Heart left ventricle (tissue), 13 donors: Measurements from ENCODE around the gene KRTAP4-4.

Experiments
- CTCF ChIP-seq, 12 donors: fragments of 200-600 bp; sonication (generic) in 4 of 12; IDR thresholded peaks; one replicate each; pipeline versions ENCODE4 v1.5.0 to v1.8.0; 2018 to 2022; ENCODE audit warnings: antibody characterized with exemption in 12 of 12, mild to moderate bottlenecking in 5 of 12
- POLR2A ChIP-seq, 2 donors: fragments of 450-650 bp; IDR thresholded peaks; one replicate each; pipeline ENCODE4 v1.6.1; 2017; ENCODE audit warnings: antibody characterized with exemption in 2 of 2, mild to moderate bottlenecking in 2 of 2, moderate library complexity in 2 of 2
- donor health status: ischemic (EF 13 %, LVEDD 7.1; RV severe dilation, severe dysfunction).
- donor health status: DM: no; HTN: yes; CAD: no.
- donor health status: DM: no; HTN: no; CAD: no.
- donor health status: ischemic (EF 25% LVEDD 6.9; RV normal size, moderate dysfunction).
- donor health status: ischemic (EF 25% LVEDD 5.7; RV mildly dilated, moderate dysfunction).
- donor health status: ischemic (EF 35%, LVEDD 5.7; RV mildly dilated, moderate dysfunction).
- donor health status: nonischemic (EF 11% LVEDD 7.7; RV severe dilation, severe dysfunction).
- donor health status: DM: yes; HTN: yes; CAD: no.
- donor health status: PGD.
- donor health status: ischemic (EF 29% LVEDD 5.4; RV normal size, mild dysfunction).
- donor health status: nonischemic (EF 23%, LVEDD 6.1; RV moderate dilation, normal function).

- no peak for TF ChIP-seq CTCF (IDR thresholded peaks at IDR 0.05)
- TF ChIP-seq POLR2A (IDR thresholded peaks at IDR 0.05): no peak
Observed at GRCh38 chr17:41151525-41151924, 9.0 kb downstream of the KRTAP4-4 start.
